ENCODE data around the gene FUT8.

GRCh38 chr14:65392296-65392695, 20.2 kb upstream of the FUT8 start:
- TF ChIP-seq CTCF (IDR thresholded peaks at IDR 0.05) (no peak), EZH2phosphoT487 (IDR thresholded peaks at IDR 0.05) (no peak), EZH2 (IDR thresholded peaks at IDR 0.05) (no peak)

Measured in neural progenitor cell (in vitro differentiated cells).